Measurements from ENCODE around the gene SHC2. TPM values are rescaled to one million over a fixed set of nuclear protein-coding genes. Genes with fewer than 3 reads are reported as not detected.

Gene SHC2
- total and polyA plus RNA-seq, 2 of the 13 experiments (the other 11 are each of a cell fraction or from before 2014, with no cell fraction given): 9.0 to 18.3 TPM

DNA sequence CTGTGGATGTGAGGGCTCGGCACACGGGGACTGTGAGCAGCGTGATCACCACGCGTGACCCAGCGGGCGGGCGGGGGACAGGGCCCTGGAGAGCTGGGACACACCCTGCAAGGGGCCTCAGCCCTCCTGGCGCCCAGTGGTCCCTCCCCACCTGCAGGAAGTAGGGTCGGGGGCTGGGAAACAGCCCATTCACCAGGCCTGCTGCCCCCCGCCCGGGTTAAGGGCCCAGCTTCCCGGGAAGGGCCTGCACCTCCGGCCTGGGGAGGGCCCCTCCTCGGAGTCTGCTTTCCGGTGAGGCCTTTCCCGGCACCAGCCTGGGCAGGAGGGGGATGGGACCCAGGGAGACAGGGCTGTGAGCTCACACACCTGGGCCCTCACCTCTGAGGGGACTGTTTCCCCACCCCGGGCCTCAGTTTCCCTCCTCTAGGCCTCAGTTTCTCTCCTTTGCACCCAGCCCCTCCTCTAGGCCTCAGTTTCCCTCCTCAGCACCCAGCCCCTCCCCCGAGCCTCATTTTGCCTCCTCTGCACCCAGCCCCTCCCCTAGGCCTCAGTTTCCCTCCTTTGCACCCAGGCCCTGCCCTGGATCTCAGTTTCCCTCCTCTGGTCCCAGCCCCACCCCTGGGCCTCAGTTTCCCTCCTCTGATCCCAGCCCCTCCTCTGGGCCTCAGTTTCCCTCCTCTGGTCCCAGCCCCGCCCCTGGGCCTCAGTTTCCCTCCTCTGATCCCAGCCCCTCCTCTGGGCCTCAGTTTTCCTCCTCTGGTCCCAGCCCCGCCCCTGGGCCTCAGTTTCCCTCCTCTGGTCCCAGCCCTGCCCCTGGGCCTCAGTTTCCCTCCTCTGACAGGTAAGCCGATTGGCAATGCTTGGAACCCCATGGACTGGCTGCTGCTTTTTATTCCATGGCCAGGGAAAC is 33.6 kb upstream of the SHC2 start (continued):
- TF ChIP-seq, protein P1, sequence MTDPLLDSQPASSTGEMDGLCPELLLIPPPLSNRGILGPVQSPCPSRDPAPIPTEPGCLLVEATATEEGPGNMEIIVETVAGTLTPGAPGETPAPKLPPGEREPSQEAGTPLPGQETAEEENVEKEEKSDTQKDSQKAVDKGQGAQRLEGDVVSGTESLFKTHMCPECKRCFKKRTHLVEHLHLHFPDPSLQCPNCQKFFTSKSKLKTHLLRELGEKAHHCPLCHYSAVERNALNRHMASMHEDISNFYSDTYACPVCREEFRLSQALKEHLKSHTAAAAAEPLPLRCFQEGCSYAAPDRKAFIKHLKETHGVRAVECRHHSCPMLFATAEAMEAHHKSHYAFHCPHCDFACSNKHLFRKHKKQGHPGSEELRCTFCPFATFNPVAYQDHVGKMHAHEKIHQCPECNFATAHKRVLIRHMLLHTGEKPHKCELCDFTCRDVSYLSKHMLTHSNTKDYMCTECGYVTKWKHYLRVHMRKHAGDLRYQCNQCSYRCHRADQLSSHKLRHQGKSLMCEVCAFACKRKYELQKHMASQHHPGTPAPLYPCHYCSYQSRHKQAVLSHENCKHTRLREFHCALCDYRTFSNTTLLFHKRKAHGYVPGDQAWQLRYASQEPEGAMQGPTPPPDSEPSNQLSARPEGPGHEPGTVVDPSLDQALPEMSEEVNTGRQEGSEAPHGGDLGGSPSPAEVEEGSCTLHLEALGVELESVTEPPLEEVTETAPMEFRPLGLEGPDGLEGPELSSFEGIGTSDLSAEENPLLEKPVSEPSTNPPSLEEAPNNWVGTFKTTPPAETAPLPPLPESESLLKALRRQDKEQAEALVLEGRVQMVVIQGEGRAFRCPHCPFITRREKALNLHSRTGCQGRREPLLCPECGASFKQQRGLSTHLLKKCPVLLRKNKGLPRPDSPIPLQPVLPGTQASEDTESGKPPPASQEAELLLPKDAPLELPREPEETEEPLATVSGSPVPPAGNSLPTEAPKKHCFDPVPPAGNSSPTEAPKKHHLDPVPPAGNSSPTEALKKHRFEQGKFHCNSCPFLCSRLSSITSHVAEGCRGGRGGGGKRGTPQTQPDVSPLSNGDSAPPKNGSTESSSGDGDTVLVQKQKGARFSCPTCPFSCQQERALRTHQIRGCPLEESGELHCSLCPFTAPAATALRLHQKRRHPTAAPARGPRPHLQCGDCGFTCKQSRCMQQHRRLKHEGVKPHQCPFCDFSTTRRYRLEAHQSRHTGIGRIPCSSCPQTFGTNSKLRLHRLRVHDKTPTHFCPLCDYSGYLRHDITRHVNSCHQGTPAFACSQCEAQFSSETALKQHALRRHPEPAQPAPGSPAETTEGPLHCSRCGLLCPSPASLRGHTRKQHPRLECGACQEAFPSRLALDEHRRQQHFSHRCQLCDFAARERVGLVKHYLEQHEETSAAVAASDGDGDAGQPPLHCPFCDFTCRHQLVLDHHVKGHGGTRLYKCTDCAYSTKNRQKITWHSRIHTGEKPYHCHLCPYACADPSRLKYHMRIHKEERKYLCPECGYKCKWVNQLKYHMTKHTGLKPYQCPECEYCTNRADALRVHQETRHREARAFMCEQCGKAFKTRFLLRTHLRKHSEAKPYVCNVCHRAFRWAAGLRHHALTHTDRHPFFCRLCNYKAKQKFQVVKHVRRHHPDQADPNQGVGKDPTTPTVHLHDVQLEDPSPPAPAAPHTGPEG (CRISPR knock-in tag; IDR thresholded peaks at IDR 0.05): no peak
- TF ChIP-seq ATAD3A (CRISPR knock-in tag; IDR thresholded peaks at IDR 0.05): no peak
- peak; percentile 21; the same call in 1 of the 2 replicates for TF ChIP-seq RXRB (CRISPR knock-in tag; IDR thresholded peaks at IDR 0.05; ENCODE audit: borderline replicate concordance)
- TF ChIP-seq JUND (CRISPR knock-in tag; IDR thresholded peaks at IDR 0.05): no peak
- TF ChIP-seq, protein P2, sequence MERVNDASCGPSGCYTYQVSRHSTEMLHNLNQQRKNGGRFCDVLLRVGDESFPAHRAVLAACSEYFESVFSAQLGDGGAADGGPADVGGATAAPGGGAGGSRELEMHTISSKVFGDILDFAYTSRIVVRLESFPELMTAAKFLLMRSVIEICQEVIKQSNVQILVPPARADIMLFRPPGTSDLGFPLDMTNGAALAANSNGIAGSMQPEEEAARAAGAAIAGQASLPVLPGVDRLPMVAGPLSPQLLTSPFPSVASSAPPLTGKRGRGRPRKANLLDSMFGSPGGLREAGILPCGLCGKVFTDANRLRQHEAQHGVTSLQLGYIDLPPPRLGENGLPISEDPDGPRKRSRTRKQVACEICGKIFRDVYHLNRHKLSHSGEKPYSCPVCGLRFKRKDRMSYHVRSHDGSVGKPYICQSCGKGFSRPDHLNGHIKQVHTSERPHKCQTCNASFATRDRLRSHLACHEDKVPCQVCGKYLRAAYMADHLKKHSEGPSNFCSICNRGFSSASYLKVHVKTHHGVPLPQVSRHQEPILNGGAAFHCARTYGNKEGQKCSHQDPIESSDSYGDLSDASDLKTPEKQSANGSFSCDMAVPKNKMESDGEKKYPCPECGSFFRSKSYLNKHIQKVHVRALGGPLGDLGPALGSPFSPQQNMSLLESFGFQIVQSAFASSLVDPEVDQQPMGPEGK (CRISPR knock-in tag; IDR thresholded peaks at IDR 0.05): peak; percentile 73
- no peak for TF ChIP-seq FOXA3 (CRISPR knock-in tag; IDR thresholded peaks at IDR 0.05)
- TF ChIP-seq, protein P3, sequence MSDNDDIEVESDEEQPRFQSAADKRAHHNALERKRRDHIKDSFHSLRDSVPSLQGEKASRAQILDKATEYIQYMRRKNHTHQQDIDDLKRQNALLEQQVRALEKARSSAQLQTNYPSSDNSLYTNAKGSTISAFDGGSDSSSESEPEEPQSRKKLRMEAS (IDR thresholded peaks at IDR 0.05): 0 out of 2 replicates have a peak, but pooled peaks have one; percentile 21
- TF ChIP-seq KDM5A (IDR thresholded peaks at IDR 0.05; ENCODE audit: borderline replicate concordance, low read length): no peak
- TF ChIP-seq ELF3 (CRISPR knock-in tag; IDR thresholded peaks at IDR 0.05): peak; percentile 45; the same call in 1 of the 2 replicates
- no peak for TF ChIP-seq ZNF672 (CRISPR knock-in tag; IDR thresholded peaks at IDR 0.05)
- TF ChIP-seq, protein P4, sequence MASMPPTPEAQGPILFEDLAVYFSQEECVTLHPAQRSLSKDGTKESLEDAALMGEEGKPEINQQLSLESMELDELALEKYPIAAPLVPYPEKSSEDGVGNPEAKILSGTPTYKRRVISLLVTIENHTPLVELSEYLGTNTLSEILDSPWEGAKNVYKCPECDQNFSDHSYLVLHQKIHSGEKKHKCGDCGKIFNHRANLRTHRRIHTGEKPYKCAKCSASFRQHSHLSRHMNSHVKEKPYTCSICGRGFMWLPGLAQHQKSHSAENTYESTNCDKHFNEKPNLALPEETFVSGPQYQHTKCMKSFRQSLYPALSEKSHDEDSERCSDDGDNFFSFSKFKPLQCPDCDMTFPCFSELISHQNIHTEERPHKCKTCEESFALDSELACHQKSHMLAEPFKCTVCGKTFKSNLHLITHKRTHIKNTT (CRISPR knock-in tag; IDR thresholded peaks at IDR 0.05): no peak
- no peak for TF ChIP-seq ZNF790 (CRISPR knock-in tag; IDR thresholded peaks at IDR 0.05; ENCODE audit: borderline replicate concordance)
- no peak for TF ChIP-seq ZNF382 (CRISPR knock-in tag; IDR thresholded peaks at IDR 0.05; ENCODE audit: borderline replicate concordance)
